Activated CD4-positive, alpha-beta T cell treated with anti-CD3 and anti-CD28 coated beads for 48 hours (primary cell): ENCODE data around the gene PROC.
"Not testable (repeated sequence)": the region's sequence is repeated elsewhere in the genome, so short reads cannot be mapped to it uniquely, and the experiment has no call there.

Source experiments
- DNase-seq: peaks from one replicate; pipeline ENCODE4 v3.0.0-alpha.2; 2020

Gene PROC

GRCh38 chr2:127428057-127428814 lies 10.0 kb downstream of the PROC start:
- DNase-seq = no peak

GRCh38 chr2:127428815-127429109 lies 10.5 kb downstream of the PROC start:
- no peak for DNase-seq

- no peak for DNase-seq
Measured at GRCh38 chr2:127429291-127429690, 11.1 kb downstream of the PROC start.

GRCh38 chr2:127429844-127430425 lies 11.7 kb downstream of the PROC start:
- DNase-seq = no peak

- DNase-seq = no peak
Measured at GRCh38 chr2:127431408-127432023, 13.3 kb downstream of the PROC start.

GRCh38 chr2:127434515-127434914 lies 16.3 kb downstream of the PROC start:
- DNase-seq = no peak

- DNase-seq = no peak
Measured at GRCh38 chr2:127437056-127437455, 18.8 kb downstream of the PROC start.

GRCh38 chr2:127437781-127438726 lies 19.8 kb downstream of the PROC start:
- no peak for DNase-seq

GRCh38 chr2:127439343-127439742 lies 21.1 kb downstream of the PROC start:
- no peak for DNase-seq

- no peak for DNase-seq
Measured at GRCh38 chr2:127448526-127448925, 30.3 kb downstream of the PROC start.

GRCh38 chr2:127449414-127449813 lies 31.2 kb downstream of the PROC start:
- DNase-seq = no peak

GRCh38 chr2:127449898-127450297 lies 31.7 kb downstream of the PROC start:
- no peak for DNase-seq

GRCh38 chr2:127451981-127452380 lies 33.8 kb downstream of the PROC start:
- DNase-seq = no peak

GRCh38 chr2:127452423-127452822 lies 34.2 kb downstream of the PROC start:
- not testable (repeated sequence) for DNase-seq

- DNase-seq = no peak
Measured at GRCh38 chr2:127453013-127453391, 34.8 kb downstream of the PROC start.

GRCh38 chr2:127453392-127454171 lies 35.4 kb downstream of the PROC start:
- no peak for DNase-seq

GRCh38 chr2:127454595-127455565 lies 36.7 kb downstream of the PROC start:
- DNase-seq = no peak

GRCh38 chr2:127455566-127456493 lies 37.6 kb downstream of the PROC start:
- DNase-seq = no peak

GRCh38 chr2:127456960-127457359 lies 38.7 kb downstream of the PROC start:
- DNase-seq = no peak

- DNase-seq = no peak
Measured at GRCh38 chr2:127462461-127462860, 44.2 kb downstream of the PROC start.
